GM19239 (cell line): ENCODE results near the gene STAG1.
"Not testable (repeated sequence)": the region's sequence is repeated elsewhere in the genome, so short reads cannot be mapped to it uniquely, and the experiment has no call there.

ENCODE experiments used
- DNase-seq: peaks from one replicate; pipeline ENCODE4 v3.0.0; 2011; ENCODE audit warnings: low spot score; ENCODE audit not compliant: insufficient read length
- FAIRE-seq: peaks from 2 replicates; lab custom pipeline; 2011; peaks lifted over from hg19 to GRCh38; lab: Jason Lieb, UNC

The STAG1 gene

GRCh38 chr3:136711277-136711676, 40.9 kb downstream of the STAG1 start:
- FAIRE-seq (no peak), DNase-seq (no peak)

GRCh38 chr3:136709775-136710174, 42.4 kb downstream of the STAG1 start:
- DNase-seq, FAIRE-seq: not testable (repeated sequence)

GRCh38 chr3:136708333-136708985, 43.7 kb downstream of the STAG1 start:
- DNase-seq = no peak
- no peak for FAIRE-seq

- DNase-seq (no peak), FAIRE-seq (no peak)
Measured at GRCh38 chr3:136703429-136703828, 48.7 kb downstream of the STAG1 start.

GRCh38 chr3:136699271-136699828, 52.8 kb downstream of the STAG1 start:
- DNase-seq (no peak), FAIRE-seq (no peak)

GRCh38 chr3:136698361-136698760, 53.8 kb downstream of the STAG1 start:
- FAIRE-seq (no peak), DNase-seq (no peak)

- FAIRE-seq = no peak
Measured at GRCh38 chr3:136696797-136697196, 55.4 kb downstream of the STAG1 start.

GRCh38 chr3:136694321-136694720, 57.9 kb downstream of the STAG1 start:
- FAIRE-seq (no peak), DNase-seq (no peak)

More at GRCh38 chr3:136696797-136697196, 55.4 kb downstream of the STAG1 start:
- DNase-seq = no peak

GRCh38 chr3:136690599-136690998, 61.6 kb downstream of the STAG1 start:
- DNase-seq (no peak), FAIRE-seq (no peak)

- no peak for DNase-seq
- no peak for FAIRE-seq
Measured at GRCh38 chr3:136685882-136686281, 66.3 kb downstream of the STAG1 start.

- DNase-seq (no peak), FAIRE-seq (peak; percentile 40)
Measured at GRCh38 chr3:136682740-136683312, 69.4 kb downstream of the STAG1 start.

GRCh38 chr3:136678981-136679380, 73.2 kb downstream of the STAG1 start:
- no peak for FAIRE-seq
- DNase-seq = no peak

GRCh38 chr3:136676009-136676408, 76.2 kb downstream of the STAG1 start:
- no peak for FAIRE-seq
- DNase-seq = no peak

GRCh38 chr3:136675150-136675858, 76.9 kb downstream of the STAG1 start:
- no peak for FAIRE-seq
- no peak for DNase-seq

GRCh38 chr3:136672457-136672856, 79.7 kb downstream of the STAG1 start:
- FAIRE-seq (no peak), DNase-seq (no peak)

GRCh38 chr3:136671921-136672320, 80.3 kb downstream of the STAG1 start:
- DNase-seq = no peak
- FAIRE-seq = no peak

- no peak for FAIRE-seq
- no peak for DNase-seq
Measured at GRCh38 chr3:136670166-136670565, 82.0 kb downstream of the STAG1 start.

- FAIRE-seq (no peak), DNase-seq (no peak)
Measured at GRCh38 chr3:136667081-136667480, 85.1 kb downstream of the STAG1 start.

- not testable (repeated sequence) for FAIRE-seq, DNase-seq
Measured at GRCh38 chr3:136666301-136666700, 85.9 kb downstream of the STAG1 start.

- DNase-seq (no peak), FAIRE-seq (no peak)
Measured at GRCh38 chr3:136664771-136665170, 87.4 kb downstream of the STAG1 start.

- FAIRE-seq = no peak
- no peak for DNase-seq
Measured at GRCh38 chr3:136661282-136661681, 90.9 kb downstream of the STAG1 start.
